OCI-LY3 (cell line): ENCODE results near the gene RPS6KA1.
"Not testable (repeated sequence)": the region's sequence is repeated elsewhere in the genome, so short reads cannot be mapped to it uniquely, and the experiment has no call there.

Source experiments
- H2AFZ ChIP-seq: fragments of 200-600, 300-600 bp; shearing (Covaris generic); 2 replicates; pipeline ENCODE4 v1.6.0; 2014; ENCODE audit warnings: antibody characterized with exemption, low read depth, low read length
- H3K27ac ChIP-seq: fragments of 200-600, 300-600 bp; sonication (generic); 2 replicates; pipeline ENCODE4 v1.5.1; 2014; ENCODE audit warnings: mild to moderate bottlenecking, low read length, moderate library complexity, mixed read lengths
- H3K27me3 ChIP-seq: fragments of 200-600, 300-600 bp; sonication (generic); 2 replicates; pipeline ENCODE4 v1.6.1; 2014; ENCODE audit warnings: low read depth, low read length, mixed read lengths
- H3K36me3 ChIP-seq: fragments of 200-600, 300-600 bp; sonication (generic); replicated peaks from 2 replicates; pipeline ENCODE3; 2014; ENCODE audit warnings: low read depth, low read length, mixed read lengths
- H3K4me1 ChIP-seq: fragments of 300-600, 200-600 bp; sonication (generic); 2 replicates; pipeline ENCODE4 v1.6.1; 2014; ENCODE audit warnings: low read length, mixed read lengths
- H3K4me2 ChIP-seq: fragments of 200-600, 300-600 bp; sonication (generic); 2 replicates; pipeline ENCODE4 v1.6.1; 2014; ENCODE audit warnings: low read length, mixed read lengths
- H3K4me3 ChIP-seq: fragments of 300-600, 200-600 bp; sonication (generic); 2 replicates; pipeline ENCODE4 v1.5.1; 2014; ENCODE audit warnings: antibody characterized with exemption, mild to moderate bottlenecking, low read length, moderate library complexity
- H3K79me2 ChIP-seq: fragments of 300-600, 200-600 bp; shearing (Covaris generic); 2 replicates; pipeline ENCODE4 v1.6.1; 2014; ENCODE audit warnings: mild to moderate bottlenecking, low read length, mixed read lengths
- H3K9ac ChIP-seq: fragments of 300-600, 200-600 bp; shearing (Covaris generic); 2 replicates; pipeline ENCODE4 v1.6.0; 2014; ENCODE audit warnings: mild to moderate bottlenecking, low read length, moderate library complexity
- H3K9me3 ChIP-seq: fragments of 200-600, 300-600 bp; shearing (Covaris generic); 2 replicates; pipeline ENCODE4 v1.6.1; 2014; ENCODE audit warnings: low read length, mixed read lengths; ENCODE audit not compliant: insufficient read depth
- H4K20me1 ChIP-seq: fragments of 200-600, 300-600 bp; sonication (generic); 2 replicates; pipeline ENCODE4 v1.6.1; 2016; ENCODE audit warnings: low read length, mixed read lengths; ENCODE audit not compliant: insufficient read depth
- EZH2phosphoT487 ChIP-seq: fragments of 200-600 bp; shearing (Covaris generic); IDR thresholded peaks from 2 replicates; pipeline ENCODE4 v1.6.1; 2018; ENCODE audit warnings: antibody characterized with exemption, mixed run types, low read depth
- TF ChIP-seq, protein P1 (sequence below): fragments of 200-600, 300-600 bp; sonication (generic); IDR thresholded peaks from 2 replicates; pipeline ENCODE4 v1.5.1; 2014; ENCODE audit warnings: antibody characterized with exemption, low read length, low read depth

Gene RPS6KA1

DNA sequence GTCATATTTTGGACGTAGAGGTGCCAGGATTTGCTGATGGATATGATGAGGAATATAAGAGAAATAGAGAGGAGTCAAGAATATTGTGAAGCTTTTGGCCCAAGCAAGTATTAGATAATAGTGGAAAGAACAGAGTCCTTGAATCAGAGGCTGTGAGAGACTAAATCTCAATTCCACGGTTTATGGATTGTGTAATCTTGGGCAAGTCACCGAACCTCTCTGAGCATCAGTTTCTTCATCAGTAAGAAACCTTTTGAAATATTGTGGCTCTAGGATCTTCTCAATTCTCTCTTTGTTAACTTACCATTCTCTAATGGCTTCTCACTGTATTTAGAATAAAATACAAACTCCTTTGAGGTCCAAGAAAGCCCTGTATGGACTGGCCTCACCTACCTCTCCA lies 77.6 kb downstream of the RPS6KA1 start:
- no peaks in the 10 kb centered on the region for H3K27me3 ChIP-seq
- no peaks in the 10 kb centered on the region for H3K36me3 ChIP-seq
- no peak overlapping the region for H3K4me3 ChIP-seq
- H2AFZ ChIP-seq, result no peak overlapping the region
- no peak overlapping the region for H3K27ac ChIP-seq
- H3K4me2 ChIP-seq, result no peak overlapping the region
- no peaks in the 10 kb centered on the region for H4K20me1 ChIP-seq
- no peak overlapping the region for H3K9ac ChIP-seq
- TF ChIP-seq, protein P1, sequence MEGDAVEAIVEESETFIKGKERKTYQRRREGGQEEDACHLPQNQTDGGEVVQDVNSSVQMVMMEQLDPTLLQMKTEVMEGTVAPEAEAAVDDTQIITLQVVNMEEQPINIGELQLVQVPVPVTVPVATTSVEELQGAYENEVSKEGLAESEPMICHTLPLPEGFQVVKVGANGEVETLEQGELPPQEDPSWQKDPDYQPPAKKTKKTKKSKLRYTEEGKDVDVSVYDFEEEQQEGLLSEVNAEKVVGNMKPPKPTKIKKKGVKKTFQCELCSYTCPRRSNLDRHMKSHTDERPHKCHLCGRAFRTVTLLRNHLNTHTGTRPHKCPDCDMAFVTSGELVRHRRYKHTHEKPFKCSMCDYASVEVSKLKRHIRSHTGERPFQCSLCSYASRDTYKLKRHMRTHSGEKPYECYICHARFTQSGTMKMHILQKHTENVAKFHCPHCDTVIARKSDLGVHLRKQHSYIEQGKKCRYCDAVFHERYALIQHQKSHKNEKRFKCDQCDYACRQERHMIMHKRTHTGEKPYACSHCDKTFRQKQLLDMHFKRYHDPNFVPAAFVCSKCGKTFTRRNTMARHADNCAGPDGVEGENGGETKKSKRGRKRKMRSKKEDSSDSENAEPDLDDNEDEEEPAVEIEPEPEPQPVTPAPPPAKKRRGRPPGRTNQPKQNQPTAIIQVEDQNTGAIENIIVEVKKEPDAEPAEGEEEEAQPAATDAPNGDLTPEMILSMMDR, result no peak
- TF ChIP-seq EZH2phosphoT487, result no peak
- H3K9me3 ChIP-seq, result no peaks in the 10 kb centered on the region
- H3K4me1 ChIP-seq, result peaks cover 16% of the 10 kb centered on the region
- H3K79me2 ChIP-seq, result no peaks in the 10 kb centered on the region

DNA sequence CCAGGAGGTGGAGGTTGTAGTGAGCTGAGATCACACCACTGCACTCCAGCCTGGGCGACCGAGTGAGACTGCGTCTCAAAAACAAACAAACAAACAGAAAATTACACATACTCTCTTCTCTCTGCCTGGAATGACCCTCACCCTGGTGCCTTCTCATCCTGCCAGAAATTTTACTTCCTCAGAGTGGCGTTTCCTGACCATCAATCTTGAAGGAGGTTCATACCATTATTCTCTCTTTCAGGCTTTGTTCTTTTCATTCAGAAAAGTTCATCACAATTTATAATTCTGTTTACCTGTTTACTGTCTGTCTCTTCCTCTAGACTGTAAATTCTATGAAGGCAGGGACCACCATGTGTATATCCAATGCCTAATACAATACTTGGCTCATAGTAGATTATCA lies 79.3 kb downstream of the RPS6KA1 start:
- Histone ChIP-seq H3K4me2 (no peak overlapping the region), H3K27me3 (no peaks in the 10 kb centered on the region), H3K4me3 (no peak overlapping the region), H2AFZ (no peak overlapping the region), H3K27ac (no peak overlapping the region), H3K79me2 (no peaks in the 10 kb centered on the region), H3K9me3 (no peaks in the 10 kb centered on the region), H3K4me1 (peaks cover 7% of the 10 kb centered on the region), H3K36me3 (no peaks in the 10 kb centered on the region), H4K20me1 (no peaks in the 10 kb centered on the region), H3K9ac (no peak overlapping the region)
- TF ChIP-seq, protein P1, result peak; percentile 44
- no peak for TF ChIP-seq EZH2phosphoT487

DNA sequence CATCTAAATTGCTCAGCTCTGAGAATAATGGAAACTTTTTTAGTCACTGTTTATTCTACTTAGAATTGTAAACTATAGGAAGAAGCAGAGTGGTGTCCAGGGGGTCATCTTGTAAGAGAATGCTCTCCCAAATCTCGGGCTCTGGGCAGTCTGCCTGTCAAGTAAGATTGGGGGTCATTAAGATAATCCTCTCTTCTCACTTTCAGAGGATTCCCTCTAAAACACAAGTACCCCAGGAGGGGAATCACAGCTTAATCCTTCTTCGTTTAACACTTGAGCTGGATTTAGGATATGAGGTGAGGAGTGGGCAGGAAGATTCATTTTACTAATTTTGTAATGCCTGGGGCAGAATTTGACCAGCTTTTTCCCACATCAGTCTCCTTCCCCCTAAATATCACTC lies 81.2 kb downstream of the RPS6KA1 start:
- Histone ChIP-seq H3K4me2 (no peak overlapping the region), H3K27me3 (no peaks in the 10 kb centered on the region), H3K36me3 (no peaks in the 10 kb centered on the region), H3K9me3 (no peaks in the 10 kb centered on the region), H3K9ac (no peak overlapping the region), H3K79me2 (no peaks in the 10 kb centered on the region), H4K20me1 (no peaks in the 10 kb centered on the region), H3K27ac (no peak overlapping the region), H2AFZ (no peak overlapping the region), H3K4me3 (no peak overlapping the region), H3K4me1 (peaks cover 16% of the 10 kb centered on the region)
- TF ChIP-seq EZH2phosphoT487, result no peak
- TF ChIP-seq, protein P1, result no peak

DNA sequence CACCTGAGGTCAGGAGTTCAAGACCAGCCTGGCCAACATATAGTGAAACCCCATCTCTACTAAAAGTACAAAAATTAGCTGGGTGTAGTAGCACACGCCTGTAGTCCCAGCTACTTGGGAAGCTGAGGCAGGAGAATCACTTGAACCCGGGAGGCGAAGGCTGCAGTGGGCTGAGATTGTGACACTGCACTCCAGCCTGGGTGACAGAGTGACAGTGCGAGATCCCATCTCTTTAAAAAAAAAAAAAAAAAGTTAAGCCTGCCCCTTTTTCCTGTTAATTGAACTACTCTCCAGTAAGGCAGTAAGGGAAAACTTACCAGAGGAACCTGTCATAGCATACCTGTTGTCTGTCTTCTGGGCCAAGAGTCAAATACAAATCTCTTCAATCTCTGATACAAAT lies 83.1 kb downstream of the RPS6KA1 start:
- peaks cover 16% of the 10 kb centered on the region for H3K4me1 ChIP-seq
- H3K79me2 ChIP-seq, H3K36me3 ChIP-seq, H3K4me3 ChIP-seq, H3K4me2 ChIP-seq, H3K27ac ChIP-seq, H2AFZ ChIP-seq, H3K9ac ChIP-seq, H4K20me1 ChIP-seq, H3K9me3 ChIP-seq, H3K27me3 ChIP-seq: not testable (repeated sequence)
